Aorta (tissue), 5 donors: ENCODE results near the gene DDX41. TPM values are rescaled to one million over a fixed set of nuclear protein-coding genes. Genes with fewer than 3 reads are reported as not detected.
A peak's percentile ranks its signal among the peaks of the same experiment; 100 is the strongest.

ENCODE experiments used
- ATAC-seq: fragments of 200-7000 bp; cut with Tn5 transposase; one replicate; pipeline ENCODE4 v1.9.1; 2022; ENCODE audit warnings: moderate library complexity; ENCODE audit not compliant: low FRiP score
- DNase-seq, 2 donors: peaks; one replicate each; pipeline ENCODE4 v3.0.0-alpha.2; 2020
- H3K27ac ChIP-seq, 2 donors: one replicate each; pipeline ENCODE4 v1.5.1; 2013; ENCODE audit warnings: low read length in 2 of 2, mild to moderate bottlenecking in 2 of 2, moderate library complexity in 2 of 2, control low read depth in 1 of 2, inconsistent platforms in 1 of 2, low read depth in 1 of 2
- H3K27me3 ChIP-seq, 2 donors: one replicate each; pipeline ENCODE4 v1.6.1; 2013; ENCODE audit warnings: control low read depth in 1 of 2, low read length in 1 of 2, mild to moderate bottlenecking in 1 of 2, moderate library complexity in 1 of 2; ENCODE audit not compliant: insufficient read depth in 2 of 2, control insufficient read depth in 1 of 2
- H3K36me3 ChIP-seq, 2 donors: one replicate each; pipeline ENCODE4 v1.6.1; 2013; ENCODE audit warnings: control low read depth in 1 of 2, low read length in 1 of 2, mild to moderate bottlenecking in 1 of 2; ENCODE audit not compliant: insufficient read depth in 2 of 2, control insufficient read depth in 1 of 2
- H3K4me1 ChIP-seq, 2 donors: one replicate each; pipeline ENCODE4 v1.6.1; 2013; ENCODE audit warnings: low read length in 2 of 2, control low read depth in 1 of 2, mild to moderate bottlenecking in 1 of 2, moderate library complexity in 1 of 2; ENCODE audit not compliant: insufficient read depth in 2 of 2, control insufficient read depth in 1 of 2
- H3K4me3 ChIP-seq, 2 donors: one replicate each; pipeline ENCODE4 v1.5.1; 2013; ENCODE audit warnings: low read length in 2 of 2, control low read depth in 1 of 2, mild to moderate bottlenecking in 1 of 2
- H3K9me3 ChIP-seq: one replicate; pipeline ENCODE4 v1.6.1; 2013; ENCODE audit warnings: mild to moderate bottlenecking, low read length; ENCODE audit not compliant: control insufficient read depth
- WGBS, 2 donors: extraction: QIAGEN DNeasy Blood & Tissue Kit; methylation state at CpG; one replicate each; pipeline ENCODE4 v1.1.7; 2013; 5-methylcytosine and 5-hydroxymethylcytosine counted together
- intact Hi-C, 2 donors: fragments of 100-400 bp; cut with DNase I; formaldehyde crosslinking; loops; one replicate each; pipeline versions ENCODE4 v1.14.2 to v1.15.0; 2022
- polyA plus RNA-seq, 2 donors: library from polyadenylated mRNA; stranded (reverse); fragments of 200-250 nt; gene quantifications; one replicate each; pipeline ENCODE4 v1.2.3, GENCODE V29; 2013
- total RNA-seq, 2 donors: library from RNA; stranded (reverse); fragmentation: NEBNext Ultra II Directional; extraction: Animal tissue kit (Norgen Biotek cat#: 25700); gene quantifications; one replicate each; pipeline ENCODE4 v1.2.1, GENCODE V29; 2021
- donor health status: healthy with polysubstance abuse.
- donor health status: Bipolar disorder and iron deficiency.
- donor health status: DM: no; HTN: no; CAD: no.
- donor health status: DM: no; HTN: no; CAD: no.
- donor health status: DM: yes; HTN: yes; CAD: no.

Gene DDX41
- total and polyA plus RNA-seq, 4 donors: 45.0 to 95.4 (median 50.7) TPM

- intact Hi-C loops: no loop called here
- H3K36me3 ChIP-seq: no peaks in the 10 kb centered on the region
- ATAC-seq (no peak), DNase-seq (peak in 1 of 2 donors; percentile 82)
- no peaks in the 10 kb centered on the region for H3K27me3 ChIP-seq
- H3K4me3 ChIP-seq: peak overlapping the region; percentile 51 to 77
- H3K4me1 ChIP-seq: no peaks in the 10 kb centered on the region
- WGBS, 2 donors: 1% methylated on average over 54 to 93 of the region's 93 CpGs
- H3K9me3 ChIP-seq: no peaks in the 10 kb centered on the region
- H3K27ac ChIP-seq: no peak overlapping the region
These were observed 44.0 kb downstream of the DDX41 start for GRCh38 chr5:177472460-177473442.

DNA sequence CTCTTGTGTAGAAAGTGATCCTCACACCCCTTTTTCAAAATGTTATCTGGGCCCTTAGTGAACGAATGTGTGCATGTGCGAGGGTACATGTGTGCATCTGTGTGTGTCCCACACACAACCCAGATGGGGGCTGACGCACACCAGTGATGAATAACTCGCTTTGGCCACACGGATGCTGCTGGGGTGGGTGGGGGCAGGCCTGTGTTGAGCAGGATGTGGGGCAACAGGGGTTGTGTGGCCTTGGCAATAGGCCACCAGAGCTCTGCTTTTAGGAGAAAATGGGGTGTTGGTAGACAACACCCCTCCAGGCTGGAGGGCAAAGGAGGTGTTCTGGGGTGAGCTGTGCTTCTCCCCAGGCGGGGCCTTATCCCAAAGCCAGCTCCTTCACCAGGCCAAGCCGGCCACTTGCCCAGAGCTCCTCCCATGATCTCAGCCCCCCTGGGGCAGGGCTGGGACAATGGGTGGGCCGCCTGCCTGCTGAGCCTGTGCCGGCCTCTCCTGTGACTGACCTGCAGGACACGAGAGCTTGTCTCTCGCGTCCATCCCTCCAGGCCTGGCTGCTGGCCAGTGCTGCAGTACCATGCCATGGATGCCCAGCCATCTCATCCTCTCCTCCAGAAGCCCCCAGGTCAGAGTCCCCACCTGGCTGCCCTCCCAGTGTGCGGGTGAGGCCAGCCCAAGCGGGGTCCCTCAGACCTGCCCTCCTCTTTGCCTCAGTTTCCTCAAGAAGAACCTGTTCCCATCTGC, 45.0 kb downstream of the DDX41 start:
- Histone ChIP-seq H3K36me3 (no peaks in the 10 kb centered on the region), H3K4me1 (no peaks in the 10 kb centered on the region), H3K9me3 (no peaks in the 10 kb centered on the region), H3K27ac (no peak overlapping the region), H3K27me3 (no peaks in the 10 kb centered on the region), H3K4me3 (peak overlapping the region in 1 of 2 donors; percentile 51)
- DNase-seq (peak in 1 of 2 donors; percentile 88), ATAC-seq (peak; percentile 30)
- intact Hi-C loops: no loop called here
- WGBS, 2 donors: 18 to 21% methylated on average over 12 to 14 of the region's 14 CpGs

DNA sequence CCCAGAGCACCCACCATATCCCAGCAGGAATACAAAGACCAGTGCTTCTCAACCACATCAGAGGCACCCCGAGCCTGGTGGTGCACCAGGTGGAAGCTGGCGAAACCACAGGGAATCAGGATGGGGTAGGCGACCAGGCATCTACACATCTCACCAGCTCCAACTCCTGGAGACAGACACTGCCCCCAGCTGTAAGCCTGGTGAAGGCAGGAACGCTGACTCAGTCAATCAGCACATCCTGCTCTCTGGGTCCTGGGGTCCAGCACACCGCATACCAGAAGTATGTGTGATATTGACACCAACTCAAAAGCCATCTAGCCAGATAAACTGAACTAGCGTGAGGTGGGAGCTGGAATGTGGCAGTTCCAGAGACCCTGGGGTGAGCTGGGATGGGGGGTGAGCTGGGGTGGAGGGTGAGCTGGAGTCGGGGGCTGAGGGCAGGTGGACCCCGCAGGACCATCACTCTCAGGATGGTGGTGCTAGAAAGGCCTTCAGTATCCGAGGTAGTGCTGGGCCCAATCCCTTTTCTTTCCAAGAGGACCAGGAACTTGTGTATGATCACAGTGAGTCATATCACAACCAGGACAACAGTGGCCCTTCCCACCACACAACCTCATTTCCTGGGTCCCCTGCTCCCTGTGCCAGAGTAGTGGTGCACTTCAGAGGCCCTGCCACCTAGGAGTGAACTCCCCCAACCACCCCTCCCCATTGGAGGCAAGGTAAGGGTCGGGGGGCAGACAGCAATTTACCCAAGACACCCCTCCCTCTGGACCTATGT, 45.8 kb downstream of the DDX41 start:
- intact Hi-C loops: no loop called here
- no peaks in the 10 kb centered on the region for H3K4me1 ChIP-seq
- H3K9me3 ChIP-seq: no peaks in the 10 kb centered on the region
- H3K4me3 ChIP-seq: no peak overlapping the region
- ATAC-seq (no peak), DNase-seq (no peak)
- H3K27ac ChIP-seq: no peak overlapping the region
- H3K36me3 ChIP-seq: peaks cover 0 to 3% of the 10 kb centered on the region in 2 donors
- H3K27me3 ChIP-seq: no peaks in the 10 kb centered on the region
- WGBS, 2 donors: 63 to 73% methylated on average over 10 of the region's 10 CpGs

DNA sequence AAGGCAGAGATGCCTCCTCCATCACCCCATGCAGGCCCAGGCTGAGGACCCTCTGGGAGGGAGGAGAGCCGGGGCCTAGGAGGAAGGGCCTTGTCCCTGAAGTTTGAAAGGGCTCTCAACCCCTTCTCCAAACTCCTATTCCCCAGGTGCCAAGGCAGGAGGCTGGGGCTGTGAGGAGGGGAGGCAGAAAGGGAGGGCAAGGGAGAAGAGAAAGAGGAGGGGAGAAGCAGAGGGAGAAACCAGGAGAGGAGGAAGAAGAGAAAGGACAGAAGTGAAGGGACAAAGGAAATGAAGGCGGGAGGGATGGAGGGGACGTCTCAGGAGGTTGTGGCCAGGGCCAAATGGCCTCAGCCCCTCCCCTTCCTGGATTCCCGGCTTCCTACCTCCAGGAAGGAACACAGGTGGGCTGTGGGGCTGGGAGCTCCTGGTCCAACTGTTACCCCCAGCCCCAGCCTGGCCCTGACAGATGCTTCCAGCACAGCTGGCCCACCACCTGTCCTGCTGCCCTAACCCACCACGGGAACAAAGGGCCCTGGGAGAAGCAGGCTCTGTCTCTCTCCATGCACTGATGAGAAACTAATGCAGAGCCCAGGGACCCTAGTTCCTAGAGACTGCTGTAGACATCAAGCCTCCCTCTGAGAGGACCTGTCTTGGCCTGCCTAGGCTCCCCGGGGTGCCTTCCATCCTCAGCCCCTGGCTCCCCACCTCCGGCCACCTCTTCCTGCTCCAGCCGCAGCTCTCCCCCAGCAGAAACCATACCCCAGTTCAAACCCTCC, 46.8 kb downstream of the DDX41 start:
- Histone ChIP-seq H3K36me3 (peaks cover 0 to 4% of the 10 kb centered on the region in 2 donors), H3K4me3 (no peak overlapping the region), H3K9me3 (no peaks in the 10 kb centered on the region), H3K27me3 (no peaks in the 10 kb centered on the region), H3K27ac (no peak overlapping the region), H3K4me1 (no peaks in the 10 kb centered on the region)
- ATAC-seq: no peak
- intact Hi-C loops: no loop called here
- WGBS, 2 donors: 51 to 53% methylated on average over 8 of the region's 8 CpGs
- no peak for DNase-seq

DNA sequence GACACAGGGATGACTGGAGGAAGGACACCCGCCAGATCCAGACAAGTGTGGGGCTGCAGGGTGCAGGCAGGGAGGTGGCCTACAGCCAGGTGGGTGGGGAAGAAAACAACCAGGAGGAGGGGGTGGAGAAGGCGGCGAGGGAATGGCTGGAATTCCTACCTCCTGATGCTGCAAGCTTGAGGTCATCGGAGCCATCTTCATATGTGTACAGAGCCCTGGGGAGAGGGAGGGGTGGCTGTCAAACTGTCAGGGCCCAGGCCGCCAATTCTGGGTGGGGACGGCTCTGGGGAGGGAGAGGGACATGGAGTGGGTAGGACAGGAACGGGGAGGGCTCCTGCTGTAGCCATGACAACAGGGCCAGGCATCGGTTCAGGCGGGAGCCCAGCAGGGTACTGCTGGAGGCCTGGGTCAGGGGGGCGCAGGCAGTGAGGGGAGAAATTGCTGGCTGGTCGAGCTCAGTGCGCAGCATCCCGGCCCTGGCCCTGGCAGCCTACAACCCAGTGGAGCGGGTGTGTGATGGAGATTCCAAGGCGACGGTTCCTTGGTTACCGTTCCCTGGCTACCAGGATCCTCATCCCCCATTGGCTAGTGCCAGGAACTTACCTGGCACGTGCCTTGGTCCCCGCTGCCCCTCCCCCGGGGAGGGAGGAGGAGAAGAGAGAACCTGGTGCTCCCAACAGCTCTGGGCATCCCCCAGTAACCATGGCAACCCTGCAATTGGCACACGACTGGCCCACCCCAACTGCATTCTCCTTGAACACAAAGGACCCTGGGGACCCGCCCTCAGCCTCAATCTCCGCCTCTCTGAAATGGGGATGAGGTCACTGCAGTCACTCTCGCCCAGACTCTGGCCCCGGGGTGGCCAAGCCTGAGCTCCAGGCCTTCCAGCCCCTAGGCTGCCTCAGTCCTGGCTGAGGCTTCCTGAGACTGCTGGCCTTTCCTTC, 47.8 kb downstream of the DDX41 start:
- H3K4me3 ChIP-seq: no peak overlapping the region
- H3K4me1 ChIP-seq: no peaks in the 10 kb centered on the region
- H3K36me3 ChIP-seq: peaks cover 0 to 4% of the 10 kb centered on the region in 2 donors
- H3K9me3 ChIP-seq: no peaks in the 10 kb centered on the region
- H3K27me3 ChIP-seq: no peaks in the 10 kb centered on the region
- intact Hi-C loops: no loop called here
- ATAC-seq (peak; percentile 55), DNase-seq (peak in 1 of 2 donors; percentile 83)
- H3K27ac ChIP-seq: peak overlapping the region in 1 of 2 donors; percentile 9
- 24 to 39% methylated on average over 24 to 25 of the region's 25 CpGs for WGBS, 2 donors

- WGBS, 2 donors: 91 to 94% methylated on average over 2 of the region's 2 CpGs
- intact Hi-C loops: no loop called here
- Histone ChIP-seq H3K4me1 (no peaks in the 10 kb centered on the region), H3K36me3 (peaks cover 0 to 4% of the 10 kb centered on the region in 2 donors), H3K27me3 (no peaks in the 10 kb centered on the region), H3K4me3 (no peak overlapping the region), H3K27ac (no peak overlapping the region), H3K9me3 (no peaks in the 10 kb centered on the region)
- ATAC-seq (no peak), DNase-seq (no peak)
These were observed 48.5 kb downstream of the DDX41 start for GRCh38 chr5:177468329-177468684.

DNA sequence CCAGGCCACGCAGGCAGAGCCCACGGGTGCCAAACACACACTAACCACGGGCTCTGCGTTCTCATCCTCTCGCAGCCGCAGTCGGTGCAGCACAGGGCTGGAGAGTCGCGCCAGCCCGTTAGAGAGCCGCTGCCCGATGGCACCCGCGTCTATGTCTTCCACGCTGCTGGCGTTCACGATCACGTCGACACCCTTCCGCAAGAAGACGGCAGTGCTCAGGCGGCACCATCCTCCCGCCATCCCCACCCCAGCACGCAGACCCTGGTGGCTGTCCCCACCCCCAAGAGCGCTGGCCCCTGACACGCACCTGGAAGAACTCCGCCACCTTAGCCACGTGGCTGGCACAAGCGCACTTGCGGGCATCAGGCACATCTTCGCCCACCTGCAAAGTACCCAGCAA, 49.3 kb downstream of the DDX41 start:
- Histone ChIP-seq H3K4me1 (no peaks in the 10 kb centered on the region), H3K4me3 (no peak overlapping the region), H3K9me3 (no peaks in the 10 kb centered on the region), H3K27ac (no peak overlapping the region), H3K27me3 (no peaks in the 10 kb centered on the region), H3K36me3 (peaks cover 0 to 4% of the 10 kb centered on the region in 2 donors)
- no peak for DNase-seq
- intact Hi-C loops: no loop called here
- ATAC-seq: no peak
- WGBS, 2 donors: 93 to 94% methylated on average over 31 of the region's 31 CpGs
